Central memory CD4-positive, alpha-beta T cell (primary cell): Measurements from ENCODE around the gene NAALADL1.
"Not testable (repeated sequence)": the region's sequence is repeated elsewhere in the genome, so short reads cannot be mapped to it uniquely, and the experiment has no call there.

Source experiments
- DNase-seq: peaks from one replicate; pipeline ENCODE4 v3.0.0; 2022

Gene NAALADL1

GRCh38 chr11:65013130-65013887 lies 45.0 kb downstream of the NAALADL1 start:
- DNase-seq, result peak; percentile 89

GRCh38 chr11:65008873-65009272 lies 49.5 kb downstream of the NAALADL1 start:
- DNase-seq, result no peak

- no peak for DNase-seq
Measured at GRCh38 chr11:65008016-65008415, 50.3 kb downstream of the NAALADL1 start.

- not testable (repeated sequence) for DNase-seq
Measured at GRCh38 chr11:65003968-65004367, 54.4 kb downstream of the NAALADL1 start.

- no peak for DNase-seq
Measured at GRCh38 chr11:65003282-65003681, 55.1 kb downstream of the NAALADL1 start.

GRCh38 chr11:65002706-65003105 lies 55.6 kb downstream of the NAALADL1 start:
- DNase-seq, result no peak

- no peak for DNase-seq
Measured at GRCh38 chr11:64999478-64999877, 58.9 kb downstream of the NAALADL1 start.

- no peak for DNase-seq
Measured at GRCh38 chr11:64998690-64999431, 59.5 kb downstream of the NAALADL1 start.

- DNase-seq, result no peak
Measured at GRCh38 chr11:64998141-64998540, 60.2 kb downstream of the NAALADL1 start.

- no peak for DNase-seq
Measured at GRCh38 chr11:64996710-64997380, 61.5 kb downstream of the NAALADL1 start, which contains the start of gene BATF2. Gene BATF2, minus strand, starts transcription at chr11:64996971. Its CDS starts 57 bp downstream, at chr11:64996914.

- no peak for DNase-seq
Measured at GRCh38 chr11:64996327-64996709, 62.0 kb downstream of the NAALADL1 start.
